Measurements from ENCODE around the gene GOSR1.
"Not testable (repeated sequence)": the region's sequence is repeated elsewhere in the genome, so short reads cannot be mapped to it uniquely, and the experiment has no call there.

Gene GOSR1

GRCh38 chr17:30564422-30565072 is 87.3 kb downstream of the GOSR1 start:
- DNase-seq, result peak; percentile 36 to 55

DNA sequence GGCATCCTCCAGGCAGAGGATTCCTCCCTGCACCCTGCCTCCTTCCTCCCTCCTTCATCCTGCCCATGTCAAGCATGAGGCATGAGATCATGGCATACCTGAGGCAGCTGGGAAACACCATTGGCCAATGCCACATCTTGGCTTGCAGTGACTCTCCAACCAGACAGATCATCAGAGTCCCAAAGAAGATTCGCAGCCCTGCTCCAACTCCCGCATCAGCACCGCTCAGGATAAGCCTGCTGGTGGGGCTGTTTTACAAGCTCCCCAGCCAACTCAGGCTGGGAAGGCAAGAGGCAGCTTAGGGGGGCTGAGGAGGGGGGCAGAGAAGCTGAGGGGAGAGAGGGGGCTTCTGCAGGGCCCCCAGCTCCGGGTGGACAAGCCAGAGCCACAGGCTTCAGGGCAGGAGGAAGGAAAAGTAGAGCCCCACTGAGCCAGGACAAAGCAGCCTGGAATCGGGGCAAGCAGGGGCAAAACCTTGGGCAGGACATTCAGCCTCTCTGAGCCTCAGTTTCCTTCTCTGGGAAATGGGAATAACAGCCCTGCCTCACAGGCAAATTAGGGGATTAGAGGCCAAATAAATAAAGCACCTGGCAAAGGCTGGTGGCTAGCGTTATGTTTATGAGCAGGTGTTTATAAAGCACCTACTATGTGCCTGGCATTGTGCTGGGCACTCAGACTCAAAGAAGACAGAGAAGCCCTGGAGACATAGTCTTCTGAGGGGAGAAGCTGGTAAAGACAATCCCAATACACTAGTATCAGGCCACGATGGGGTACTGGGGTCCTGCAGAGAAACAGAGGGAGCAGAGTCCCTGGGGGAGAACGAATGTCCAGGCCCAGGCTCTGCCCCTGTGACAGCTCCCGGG is 88.1 kb downstream of the GOSR1 start:
- peak in 1 of 2 experiments; percentile 18 for DNase-seq

DNA sequence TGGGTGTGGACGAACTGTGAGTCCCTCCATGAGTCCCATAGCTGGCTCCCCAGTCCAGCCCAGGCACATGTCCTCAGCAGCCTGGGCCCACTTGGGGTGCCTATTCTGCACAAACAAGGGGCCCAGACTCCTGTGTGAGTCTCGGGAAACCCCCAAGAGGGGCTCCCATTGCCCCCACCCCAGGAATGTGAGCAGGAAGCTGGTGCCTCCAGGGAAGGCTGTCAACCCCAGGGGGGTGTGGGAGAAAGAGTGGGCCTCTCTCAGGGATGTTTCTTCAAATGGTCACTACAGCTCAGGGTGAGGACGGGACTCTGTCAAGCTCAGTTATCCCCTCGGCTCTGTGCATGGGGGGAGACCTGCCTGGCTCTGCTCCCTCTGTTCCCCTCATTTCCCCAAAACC is 88.9 kb downstream of the GOSR1 start:
- DNase-seq, result not testable (repeated sequence)

DNA sequence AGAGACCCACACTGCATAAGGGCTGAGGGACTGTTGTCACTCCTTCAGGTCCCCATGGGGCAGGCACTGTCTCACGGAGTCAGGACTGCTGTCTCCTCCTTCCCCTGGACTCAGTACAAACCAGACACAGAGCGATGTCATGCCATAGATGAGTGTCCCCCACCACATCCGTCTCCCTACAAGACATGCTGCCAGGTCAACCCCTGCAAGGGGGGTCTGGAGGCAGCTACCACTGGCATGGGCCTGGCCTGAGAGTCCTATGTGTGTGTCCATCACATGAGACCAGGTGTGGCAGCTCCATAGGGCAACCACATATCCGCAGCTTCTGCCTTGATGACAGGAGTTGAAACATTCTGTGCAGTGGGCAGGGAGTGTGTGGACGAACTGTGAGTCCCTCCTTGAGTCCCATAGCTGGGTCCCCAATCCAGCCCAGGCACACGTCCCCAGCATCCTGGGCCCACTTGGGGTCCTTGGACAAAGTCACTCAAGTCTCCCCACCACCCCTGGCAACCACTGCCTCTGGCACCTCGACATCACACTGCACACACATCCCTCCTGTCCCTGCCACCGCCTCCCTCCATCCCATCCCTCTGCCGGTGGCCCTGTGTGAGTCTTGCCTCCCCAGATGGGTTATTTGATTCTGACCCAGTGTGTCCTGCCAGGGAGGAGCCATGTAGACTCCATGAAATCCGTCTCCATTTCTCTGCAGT is 89.5 kb downstream of the GOSR1 start:
- DNase-seq, result not testable (repeated sequence)

- DNase-seq, result no peak
Observed at GRCh38 chr17:30567231-30568116, 90.3 kb downstream of the GOSR1 start.

- DNase-seq, result no peak
Observed at GRCh38 chr17:30568117-30568430, 90.9 kb downstream of the GOSR1 start.

- not testable (repeated sequence) for DNase-seq
Observed at GRCh38 chr17:30569531-30570175, 92.4 kb downstream of the GOSR1 start.

DNA sequence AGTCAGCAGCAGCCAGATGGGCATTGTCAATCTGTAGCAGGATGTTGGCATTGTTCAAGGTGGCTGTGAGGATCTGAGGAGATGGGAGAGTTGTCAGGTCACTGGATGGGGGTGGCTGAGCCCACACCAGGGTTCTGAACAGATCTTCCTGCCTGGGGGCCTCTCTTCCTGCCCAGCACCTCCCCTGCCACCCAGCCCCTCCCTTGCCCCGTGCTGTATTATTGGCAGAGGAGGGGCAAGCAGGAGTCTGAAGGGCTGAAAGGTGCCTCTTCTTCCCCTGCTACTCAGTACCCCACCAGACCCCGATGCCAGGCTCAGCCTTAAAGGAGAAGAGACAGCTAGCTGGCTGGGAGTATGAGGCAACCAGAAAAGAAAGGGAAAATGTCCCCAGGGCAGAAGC is 93.0 kb downstream of the GOSR1 start:
- DNase-seq, result peak; percentile 5 to 23

GRCh38 chr17:30570596-30571265 is 93.5 kb downstream of the GOSR1 start:
- DNase-seq, result peak in 1 of 2 experiments; percentile 19

DNA sequence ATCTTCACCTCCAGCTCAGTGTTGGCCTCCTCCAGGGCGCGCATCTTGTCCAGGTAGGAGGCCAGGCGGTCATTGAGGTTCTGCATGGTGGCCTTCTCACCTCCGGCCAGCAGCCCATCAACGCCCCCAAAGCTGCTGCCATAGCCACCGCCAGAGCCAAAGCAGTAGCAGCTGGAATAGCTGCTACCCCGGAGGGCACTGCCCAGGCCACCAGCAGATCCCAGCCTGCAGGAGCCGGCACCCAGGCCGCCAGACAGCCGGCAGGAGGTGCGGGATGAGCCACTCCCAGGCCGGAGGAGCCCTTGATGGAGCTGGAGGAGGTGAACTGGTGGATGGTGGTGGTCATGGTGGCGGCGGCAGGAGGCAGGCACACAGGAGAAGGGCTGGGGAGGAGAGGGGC is 94.2 kb downstream of the GOSR1 start:
- not testable (repeated sequence) for DNase-seq

GRCh38 chr17:30571921-30572320 is 94.7 kb downstream of the GOSR1 start:
- no peak for DNase-seq

DNA sequence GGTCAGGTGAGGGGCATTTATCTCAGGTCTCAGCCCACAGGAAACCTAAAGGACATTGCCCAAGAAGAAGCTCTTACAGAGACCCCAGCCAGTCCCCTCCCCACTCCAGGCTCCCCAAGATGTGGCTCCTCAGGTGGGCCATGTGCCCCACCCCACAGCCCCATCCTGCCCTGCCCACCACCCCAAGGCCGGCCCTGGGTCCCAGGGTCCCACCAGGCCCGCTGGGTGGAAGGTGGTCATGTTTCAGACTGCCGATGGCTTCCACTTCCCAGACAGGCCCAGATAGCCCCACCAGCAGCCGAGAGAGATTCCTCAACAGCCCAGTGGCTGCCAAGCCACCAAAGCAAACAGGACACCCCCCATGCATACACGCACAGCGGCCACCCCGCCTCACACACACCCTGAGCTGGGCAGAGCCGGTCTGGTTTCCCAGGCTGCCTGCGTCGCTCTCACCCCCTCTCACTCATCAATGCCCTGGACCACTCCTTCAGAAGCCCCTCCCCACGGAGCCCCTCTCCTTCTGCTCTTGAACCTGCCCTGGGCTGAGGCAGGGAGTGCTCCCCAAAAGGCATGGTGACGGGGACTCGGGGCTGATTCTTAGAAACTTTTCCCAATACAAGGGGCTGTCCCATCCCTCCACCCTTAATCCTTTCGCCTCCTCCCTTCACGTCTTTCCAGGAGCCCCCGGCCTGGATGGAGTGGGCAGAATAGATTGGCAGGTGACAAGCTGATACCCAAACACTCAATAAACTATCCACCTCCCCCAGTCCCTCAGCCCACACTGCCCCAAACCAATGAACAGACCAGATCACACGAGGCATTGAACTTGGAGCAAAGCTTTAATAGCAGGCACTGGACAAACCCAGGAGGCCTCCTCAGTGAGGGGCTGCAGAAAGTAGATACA is 95.7 kb downstream of the GOSR1 start:
- not testable (repeated sequence) for DNase-seq

DNA sequence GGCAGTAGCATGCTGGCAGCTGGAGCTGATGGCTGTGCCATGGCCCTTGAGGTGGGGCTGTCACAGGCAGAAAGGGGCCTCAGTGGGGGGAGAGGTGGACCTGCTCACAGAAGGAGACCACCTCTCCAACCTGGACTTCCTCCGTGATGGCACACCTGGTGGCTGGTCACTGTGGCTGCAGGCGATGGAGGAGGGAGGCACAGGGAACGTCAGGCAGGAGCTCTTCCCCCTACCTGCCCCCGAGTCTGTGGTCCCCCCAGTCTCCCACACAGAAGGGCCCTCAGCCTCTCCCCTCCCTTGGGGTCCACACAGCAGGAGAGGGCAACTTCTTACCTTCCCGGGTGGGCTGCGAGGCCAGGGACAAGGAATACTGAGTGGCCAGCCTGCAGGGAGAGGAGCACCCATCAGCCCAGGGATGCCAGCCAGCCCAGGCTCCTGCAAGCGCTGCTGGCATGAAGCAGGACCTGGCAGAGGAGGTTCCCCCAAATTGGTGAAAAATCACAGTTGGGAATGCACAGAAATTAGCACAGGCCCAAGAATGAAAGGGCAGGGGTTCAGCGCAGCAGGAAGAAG is 96.5 kb downstream of the GOSR1 start:
- no peak for DNase-seq

GRCh38 chr17:30574309-30574708 is 97.1 kb downstream of the GOSR1 start:
- not testable (repeated sequence) for DNase-seq

- DNase-seq, result not testable (repeated sequence)
Observed at GRCh38 chr17:30574806-30575205, 97.6 kb downstream of the GOSR1 start.

DNA sequence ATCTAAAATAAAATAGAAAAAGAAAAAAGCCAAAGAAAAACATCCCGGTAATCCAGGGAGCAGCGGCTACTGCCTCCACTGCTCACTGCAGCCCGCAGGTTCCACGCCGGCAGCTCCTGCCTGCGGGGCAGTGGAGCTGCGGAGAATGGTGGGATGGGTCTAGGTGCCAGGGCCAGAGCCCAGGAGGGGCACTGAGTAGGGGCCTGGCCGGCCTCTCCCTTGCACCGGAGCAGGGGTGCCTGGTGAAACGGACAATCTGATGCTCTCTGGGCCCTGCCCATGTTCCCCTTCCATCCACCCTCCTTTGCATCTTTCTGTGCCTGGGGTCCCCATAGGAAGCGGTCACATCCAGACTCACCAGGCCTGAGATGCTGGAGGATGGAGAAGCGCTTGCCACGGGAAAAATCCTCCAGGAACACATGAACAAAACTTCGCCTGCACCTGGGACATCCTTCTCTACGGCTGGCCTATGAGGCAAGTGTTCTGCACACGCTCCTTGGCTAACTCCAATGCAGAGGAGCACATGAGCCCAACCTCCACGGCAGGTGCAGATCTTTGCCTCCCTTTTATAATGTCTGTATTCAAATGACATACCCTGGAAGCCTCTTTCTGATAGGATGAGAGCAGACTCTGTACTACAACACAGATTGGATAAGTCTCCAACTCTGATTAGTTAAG is 98.6 kb downstream of the GOSR1 start:
- not testable (repeated sequence) for DNase-seq

DNA sequence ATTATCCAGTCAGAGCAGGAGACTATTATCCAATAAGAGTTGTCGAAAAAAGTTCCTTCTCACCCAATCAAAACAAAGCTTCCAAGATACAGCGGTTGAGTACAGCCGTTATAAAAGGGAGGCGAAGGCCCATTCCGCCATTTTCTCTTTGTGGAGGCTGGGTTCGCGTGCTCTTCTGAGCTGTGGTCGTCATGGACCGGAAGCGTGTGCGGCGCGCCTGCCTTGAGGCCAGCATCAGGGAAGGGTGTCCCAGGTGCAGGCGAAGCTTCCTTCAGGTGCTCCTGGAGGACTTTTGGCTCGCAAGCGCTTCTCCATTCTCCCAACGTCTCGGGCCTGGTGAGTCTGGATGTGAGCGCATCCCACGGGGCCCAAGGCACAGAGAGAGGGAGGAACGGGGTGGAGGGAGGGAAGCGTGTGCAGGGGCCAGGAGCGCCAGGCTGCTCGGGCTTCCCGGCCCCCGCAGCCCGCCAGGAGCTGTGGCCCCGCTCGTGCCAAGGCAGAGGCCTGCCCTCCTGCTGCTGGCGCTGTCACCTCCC is 99.2 kb downstream of the GOSR1 start:
- DNase-seq, result no peak
